ENCODE results near the gene TTF1. TPM values are rescaled to one million over a fixed set of nuclear protein-coding genes. Genes with fewer than 3 reads are reported as not detected.

The TTF1 gene
- 8.5 and 8.9 TPM in 2 replicates for total RNA-seq

GRCh38 chr9:132406554-132407122, at the start of gene TTF1:
TSS of gene TTF1 (minus strand) at chr9:132406840. CDS start at chr9:132402821, 4,019 bp downstream.

GRCh38 chr9:132409828-132410528, 3.3 kb upstream of the TTF1 start, which contains the start of gene CFAP77:
TSS of gene CFAP77 (plus strand) at chr9:132410211. CDS start at chr9:132410272, 61 bp downstream.

GRCh38 chr9:132354637-132355355, 51.8 kb downstream of the TTF1 start, which contains the start of gene SETX:
TSS of gene SETX (minus strand) at chr9:132354986. CDS start at chr9:132349428, 5,558 bp downstream.

Small RNA genes lying within 50 kb of the gene (small RNA-seq; reads per million reads assigned to genes)
- 0.08 reads per million for gene RNU5D-2P

Other genes starting within 250 kb of the TTF1 start
- gene NTNG2, start 244.8 kb downstream of the TTF1 start, total RNA-seq: under 0.01 and 0.10 TPM in 2 replicates
- gene SETX, start 51.9 kb downstream of the TTF1 start, total RNA-seq: 71.5 and 78.3 TPM in 2 replicates
- 0.19 and 0.65 TPM in 2 replicates for gene CFAP77, start 3.4 kb upstream of the TTF1 start, total RNA-seq
- gene BARHL1, start 175.8 kb upstream of the TTF1 start, total RNA-seq: not detected in 2 replicates

Measured in vein endothelial cell (primary cell).